Measurements from ENCODE around the gene ST3GAL3.
"Not testable (repeated sequence)": the region's sequence is repeated elsewhere in the genome, so short reads cannot be mapped to it uniquely, and the experiment has no call there.

The ST3GAL3 gene

DNA sequence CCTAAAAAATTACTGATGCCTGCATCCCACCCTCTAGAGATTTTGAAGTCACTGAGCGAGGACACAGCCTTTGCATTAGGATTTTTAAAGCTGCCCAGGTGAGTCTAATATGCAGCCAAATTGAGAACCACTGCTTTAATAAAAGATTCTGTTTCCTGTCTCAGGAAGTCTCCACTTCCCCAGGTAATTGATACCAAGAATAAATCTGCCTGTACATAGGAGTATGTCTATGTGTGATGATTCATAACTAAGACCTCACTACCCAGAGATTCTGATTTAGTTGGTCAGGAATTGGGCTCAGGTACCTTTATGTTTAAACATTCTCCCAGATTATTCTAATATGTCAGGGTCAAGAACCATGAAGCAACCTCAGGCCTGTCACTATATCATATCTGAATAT, 117.5 kb downstream of the ST3GAL3 start:
- DNase-seq: no peak

DNA sequence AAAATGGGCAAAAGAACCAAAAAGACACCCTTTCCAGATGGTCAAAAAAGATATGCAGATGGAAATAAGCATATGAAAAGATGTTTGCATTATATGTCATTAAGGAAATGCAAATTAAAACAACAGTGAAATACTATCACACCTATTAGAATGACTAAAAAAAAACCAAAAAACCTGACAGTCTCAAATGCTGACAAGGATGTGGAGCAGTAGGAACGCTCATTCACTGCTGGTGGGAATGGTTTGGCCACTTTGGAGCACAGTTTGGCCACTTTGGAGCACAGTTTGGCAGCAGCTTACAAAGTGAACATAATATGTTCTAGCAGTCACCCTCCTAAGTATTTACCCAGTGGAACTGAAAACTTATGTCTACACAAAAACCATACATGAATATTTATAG, 121.2 kb downstream of the ST3GAL3 start:
- no peak for DNase-seq

- no peak for DNase-seq
Observed at GRCh38 chr1:43830802-43831201, 123.5 kb downstream of the ST3GAL3 start.

DNA sequence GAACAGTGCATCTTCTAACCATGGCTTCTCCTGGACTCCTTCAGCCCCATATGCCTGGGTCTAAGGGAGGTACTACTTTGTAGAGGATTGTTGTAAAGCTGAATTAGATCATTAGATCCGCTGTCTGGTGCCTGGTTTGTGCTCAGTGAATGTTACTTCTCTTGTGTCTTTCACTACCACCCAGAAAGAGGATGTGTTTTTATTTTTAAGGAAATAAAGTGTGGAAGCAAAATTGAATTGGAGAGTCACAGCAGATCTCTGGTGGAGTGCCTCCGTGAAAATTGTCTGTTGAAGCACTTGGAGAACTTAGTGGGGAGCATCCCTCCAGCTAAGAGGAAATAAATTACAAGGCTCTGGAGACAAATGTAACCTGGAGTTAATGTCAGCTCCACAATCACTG, 124.5 kb downstream of the ST3GAL3 start:
- DNase-seq: no peak

DNA sequence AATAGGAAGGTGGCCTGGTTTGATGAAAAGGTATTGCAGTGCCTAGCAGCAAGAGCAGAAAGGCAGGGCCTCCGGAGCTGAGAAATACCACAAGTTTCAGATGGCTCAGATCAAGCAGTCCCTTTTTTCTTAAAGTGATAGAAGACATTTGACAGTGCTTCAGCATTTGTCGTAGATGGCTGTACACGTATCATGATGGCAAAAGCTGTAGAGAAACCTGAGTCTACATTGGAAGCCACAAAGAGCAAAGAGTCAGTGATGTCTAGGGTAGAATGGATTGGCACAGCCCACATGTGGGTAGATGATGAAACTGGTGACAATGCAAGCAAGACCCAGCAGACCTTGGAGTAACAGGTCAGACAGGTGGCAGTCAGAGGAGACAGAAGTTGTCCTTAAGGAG, 124.9 kb downstream of the ST3GAL3 start:
- DNase-seq: no peak

DNA sequence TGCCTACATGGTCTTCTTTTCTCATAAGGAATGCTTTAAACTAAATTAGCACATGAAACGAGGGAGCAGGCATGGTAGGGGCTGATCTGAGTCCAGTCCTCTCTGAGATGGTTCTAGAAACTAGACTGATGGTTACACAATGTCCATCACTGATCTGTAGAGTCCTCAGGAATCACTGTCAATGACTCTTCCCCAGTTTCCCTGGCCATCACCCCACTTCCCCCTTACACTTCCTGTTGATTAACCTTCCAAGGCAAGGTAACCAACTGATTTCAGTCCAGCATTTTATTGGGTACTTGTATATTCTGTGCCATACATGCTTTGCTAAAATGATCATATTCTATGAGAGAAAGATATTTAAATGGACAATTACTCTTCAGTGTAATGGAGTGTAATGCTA, 125.7 kb downstream of the ST3GAL3 start:
- DNase-seq: no peak

DNA sequence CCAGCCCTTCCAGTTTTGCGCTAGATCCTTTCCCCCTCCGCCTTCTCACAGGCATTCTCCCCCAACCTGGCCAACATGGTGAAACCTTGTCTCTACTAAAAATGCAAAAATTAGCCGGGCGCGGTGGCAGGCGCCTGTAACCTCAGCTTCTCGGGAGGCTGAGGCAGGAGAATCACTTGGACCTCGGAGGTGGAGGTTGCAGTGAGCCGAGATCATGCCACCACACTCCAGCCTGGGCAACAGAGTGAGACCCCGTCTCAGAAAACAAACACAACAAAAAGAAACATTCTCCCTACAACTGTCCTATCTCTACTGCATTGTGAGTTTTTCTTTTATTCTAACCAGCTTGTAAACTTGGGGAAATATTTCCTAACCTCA, 126.6 kb downstream of the ST3GAL3 start:
- DNase-seq: not testable (repeated sequence)

DNA sequence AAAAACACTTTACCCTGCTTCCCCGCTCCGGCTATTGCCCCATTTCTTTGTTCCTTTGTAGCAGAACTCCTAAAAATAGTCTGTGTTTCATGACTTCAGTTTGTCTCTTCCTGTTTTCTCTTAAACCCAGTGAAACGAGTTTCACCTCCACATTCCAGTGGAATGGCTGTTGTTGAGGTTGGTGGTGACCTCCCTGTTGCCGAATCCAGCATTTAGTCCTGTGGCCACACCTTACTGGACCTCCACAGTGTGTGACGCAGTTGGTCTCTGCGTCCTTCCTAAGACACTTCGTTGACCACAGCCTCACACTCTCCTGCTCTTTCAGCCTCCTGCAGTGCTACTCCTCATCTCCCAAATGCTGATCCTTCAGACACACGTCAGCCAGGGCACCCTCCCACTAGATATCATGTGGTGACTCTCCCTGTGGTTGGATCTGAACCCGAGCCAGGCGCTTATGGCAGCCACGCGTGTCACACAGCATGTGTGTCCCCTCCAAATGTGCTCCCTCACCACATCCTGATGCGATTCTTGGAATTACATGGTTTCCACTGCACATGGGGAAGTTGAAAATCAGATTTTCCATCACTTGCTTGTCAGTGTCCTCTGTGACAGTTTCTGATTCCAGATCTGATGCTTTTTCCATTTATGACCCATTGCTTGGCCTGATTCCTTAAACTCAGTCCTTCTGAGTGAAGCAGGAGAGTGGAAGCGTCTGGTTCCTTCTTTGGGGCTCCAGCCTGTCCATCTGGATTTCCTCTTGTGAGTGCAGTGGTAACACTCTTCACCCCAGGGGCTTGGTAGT, 127.1 kb downstream of the ST3GAL3 start:
- DNase-seq: no peak

- no peak for DNase-seq
Observed at GRCh38 chr1:43835082-43836021, 128.0 kb downstream of the ST3GAL3 start.

DNA sequence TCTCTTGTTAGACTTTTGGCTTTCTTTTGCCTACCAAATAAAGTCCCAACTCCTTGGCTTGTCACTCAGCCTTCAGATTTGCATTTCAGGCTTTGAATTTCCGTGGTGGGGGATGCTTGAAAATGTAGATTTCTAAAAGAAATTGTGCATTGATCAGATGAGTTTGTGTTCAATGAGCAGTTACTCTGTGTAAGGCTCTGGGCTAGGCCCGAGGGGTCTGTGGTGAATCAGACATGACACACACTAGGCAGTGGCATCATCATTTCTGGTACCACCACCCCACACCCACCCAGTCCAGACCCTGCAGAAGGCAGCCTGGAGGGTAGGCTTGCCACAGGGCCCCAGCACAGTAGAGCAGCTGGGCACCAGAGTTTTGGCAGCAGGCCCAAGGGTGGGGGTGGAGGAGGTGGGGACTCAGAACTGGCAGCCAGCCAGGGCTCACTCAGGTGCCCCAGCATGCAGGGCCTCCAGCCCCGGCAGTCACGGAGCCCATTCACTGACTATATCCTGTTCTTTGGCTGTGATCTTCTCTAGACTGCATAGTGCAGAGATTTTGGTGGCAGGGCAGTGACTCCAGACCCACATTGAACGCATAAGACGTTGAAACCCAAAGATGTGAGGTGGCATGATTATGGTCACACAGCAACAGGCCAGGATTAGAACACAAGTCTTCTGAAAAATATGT, 129.1 kb downstream of the ST3GAL3 start:
- DNase-seq: peak; percentile 64

- no peak for DNase-seq
Observed at GRCh38 chr1:43839056-43839455, 131.7 kb downstream of the ST3GAL3 start.

GRCh38 chr1:43841321-43842174, 134.2 kb downstream of the ST3GAL3 start:
- no peak for DNase-seq

GRCh38 chr1:43842175-43842498, 134.8 kb downstream of the ST3GAL3 start:
- DNase-seq: no peak

DNA sequence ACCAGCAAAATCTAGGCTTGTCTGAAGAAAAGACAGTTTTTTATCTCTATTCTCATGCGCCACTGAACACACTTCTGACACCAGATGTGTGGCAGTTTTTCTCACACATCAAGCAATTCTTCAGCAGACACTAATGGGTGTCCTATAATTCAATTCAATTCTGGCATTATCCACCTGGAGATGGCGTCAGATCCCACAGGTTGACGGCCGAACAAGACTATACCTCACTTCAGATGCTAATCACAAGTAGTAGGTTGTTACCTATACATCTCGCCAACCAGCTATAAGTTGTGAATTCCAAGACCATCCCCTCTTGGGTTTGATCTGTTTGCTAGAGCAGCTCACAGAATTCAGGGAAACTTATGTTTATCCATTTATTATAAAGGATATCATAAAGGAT, 136.3 kb downstream of the ST3GAL3 start:
- no peak for DNase-seq

- DNase-seq: no peak
Observed at GRCh38 chr1:43844114-43844513, 136.8 kb downstream of the ST3GAL3 start.

- DNase-seq: no peak
Observed at GRCh38 chr1:43847290-43847689, 140.0 kb downstream of the ST3GAL3 start.

DNA sequence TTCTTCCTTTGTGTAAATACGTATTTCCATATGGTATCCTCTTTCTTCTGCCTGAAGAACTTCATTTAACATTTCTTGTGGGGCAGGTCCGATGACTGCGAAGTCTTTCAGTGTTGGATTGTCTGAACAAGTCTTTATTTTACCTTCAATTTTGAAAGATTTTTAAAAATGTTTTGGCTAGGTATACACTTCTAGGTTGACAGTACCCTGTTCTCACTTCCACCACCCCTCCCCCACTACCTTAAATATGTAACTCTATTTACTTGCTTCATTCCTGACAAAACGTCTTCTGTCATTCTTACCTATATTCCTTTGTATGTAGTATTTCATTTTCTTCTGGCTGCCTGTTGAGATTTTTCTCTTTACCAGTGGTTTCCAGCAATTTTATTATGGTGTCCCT, 140.5 kb downstream of the ST3GAL3 start:
- no peak for DNase-seq

DNA sequence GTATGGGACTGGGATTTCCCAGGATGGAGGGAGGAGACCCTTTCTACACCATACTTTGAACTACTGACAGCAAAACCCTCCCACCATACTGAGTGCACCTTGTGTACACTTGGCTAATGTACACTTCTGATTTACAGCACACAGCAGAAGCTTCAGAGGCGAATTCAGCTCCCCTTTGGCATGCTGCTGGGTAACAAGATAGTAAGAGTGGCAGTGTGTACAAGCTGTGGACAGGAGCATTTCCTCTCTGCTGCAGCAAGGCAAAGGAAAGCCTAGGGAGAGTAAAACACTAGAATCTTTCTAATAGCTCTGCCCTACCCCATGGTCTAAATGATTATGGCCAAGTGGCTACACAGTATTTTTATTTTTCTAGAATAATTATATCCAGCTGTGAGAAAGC, 142.3 kb downstream of the ST3GAL3 start:
- no peak for DNase-seq

DNA sequence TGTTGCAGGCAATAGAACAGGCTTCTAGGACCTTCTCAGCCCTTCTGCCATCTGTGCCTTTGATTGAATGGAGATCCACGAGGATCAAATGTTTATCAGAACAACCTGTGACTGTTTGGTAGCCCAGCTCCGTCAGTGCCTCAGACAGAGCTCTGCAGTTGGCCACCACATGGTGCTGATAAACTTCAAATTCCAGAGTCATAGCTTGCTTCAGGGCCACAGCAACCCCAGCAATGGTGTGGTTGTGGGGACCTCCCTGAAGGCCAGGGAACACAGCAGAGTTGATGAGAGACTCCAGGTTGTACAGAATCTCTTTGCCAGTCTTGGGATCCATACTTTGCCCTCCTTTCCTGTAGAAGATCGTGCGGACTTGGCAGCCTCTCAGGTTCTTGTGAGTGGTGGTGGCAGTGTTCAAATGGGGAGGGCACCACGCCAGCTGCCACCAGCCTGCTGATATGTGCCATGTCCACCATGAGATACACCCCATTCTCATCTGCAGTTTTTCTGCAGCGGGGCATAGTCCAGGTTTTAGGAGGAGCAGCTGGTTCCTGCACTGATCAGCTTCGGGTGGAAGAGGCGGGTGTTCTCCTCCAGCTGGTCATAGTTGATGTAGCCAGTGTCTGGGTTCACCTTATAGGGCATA, 143.4 kb downstream of the ST3GAL3 start:
- DNase-seq: no peak

DNA sequence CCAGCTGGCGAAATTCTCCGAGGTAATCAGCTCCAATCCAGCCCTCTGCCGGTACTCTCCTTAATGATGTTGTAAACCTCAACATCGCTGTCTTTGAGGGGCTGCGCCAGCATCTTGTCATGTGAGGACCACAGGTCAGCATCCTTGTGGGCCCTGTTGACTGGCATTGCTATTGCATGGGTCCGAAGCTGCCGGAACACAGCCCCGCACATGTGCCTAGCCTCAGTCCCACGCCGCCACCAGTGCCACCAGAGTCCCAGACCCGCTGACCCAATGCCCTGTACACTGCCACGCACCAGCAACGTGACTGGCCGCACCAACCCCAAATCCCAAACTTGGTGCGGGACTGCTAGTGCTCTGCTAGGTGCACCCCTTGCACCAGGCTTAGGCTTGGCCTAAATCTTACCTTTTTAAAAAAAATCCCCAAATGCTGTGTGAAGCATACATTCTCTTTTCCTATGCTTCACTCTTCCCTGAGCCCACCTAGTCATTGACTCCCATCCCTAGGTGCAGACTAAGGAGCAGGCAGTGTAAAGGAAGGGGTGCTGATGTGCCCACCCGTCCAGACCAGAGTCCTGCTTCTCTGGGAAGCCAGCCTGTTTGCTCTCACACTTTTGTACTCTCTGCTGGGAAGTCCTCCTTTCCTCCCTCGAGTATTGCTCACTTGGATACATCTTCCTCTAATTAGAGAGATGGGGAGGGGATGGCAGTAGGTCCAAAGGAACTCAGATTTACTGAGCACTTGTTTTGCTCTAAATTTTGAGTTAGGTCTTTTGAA, 144.4 kb downstream of the ST3GAL3 start:
- no peak for DNase-seq
